Osteoblast (primary cell): ENCODE measurements around the gene SMARCB1. TPM values are rescaled to one million over a fixed set of nuclear protein-coding genes. Genes with fewer than 3 reads are reported as not detected.
A peak's percentile ranks its signal among the peaks of the same experiment; 100 is the strongest.

Source experiments
- DNase-seq: peaks from one replicate; pipeline ENCODE4 v3.0.0; 2011; ENCODE audit warnings: low spot score, mixed read lengths; ENCODE audit not compliant: insufficient read length; ENCODE audit errors: missing footprints
- H2AFZ ChIP-seq: 2 replicates; pipeline ENCODE4 v1.6.0; 2011; ENCODE audit warnings: mild to moderate bottlenecking, low read length
- H3K27ac ChIP-seq: 2 replicates; pipeline ENCODE4 v1.5.1; 2011; ENCODE audit warnings: mild to moderate bottlenecking, low read depth, low read length, moderate library complexity
- H3K27me3 ChIP-seq: 2 replicates; pipeline ENCODE4 v1.6.0; 2012; ENCODE audit warnings: mild to moderate bottlenecking, control low read depth, inconsistent platforms, low read length, moderate library complexity; ENCODE audit not compliant: insufficient read depth
- H3K36me3 ChIP-seq: 2 replicates; pipeline ENCODE4 v1.5.1; 2011; ENCODE audit warnings: mild to moderate bottlenecking, low read length, control low read depth, moderate library complexity; ENCODE audit not compliant: insufficient read depth
- H3K4me1 ChIP-seq: 2 replicates; pipeline ENCODE4 v1.5.1; 2011; ENCODE audit warnings: mild to moderate bottlenecking, low read length, control low read depth, moderate library complexity; ENCODE audit not compliant: insufficient read depth
- H3K4me2 ChIP-seq: 2 replicates; pipeline ENCODE4 v1.6.0; 2011; ENCODE audit warnings: mild to moderate bottlenecking, low read length; ENCODE audit not compliant: insufficient read depth
- H3K4me3 ChIP-seq: fragments of 200-600 bp; sonication (generic); 3 replicates; pipeline ENCODE4 v1.5.1; 2012; ENCODE audit warnings: mild to moderate bottlenecking, low read length, inconsistent platforms; ENCODE audit not compliant: insufficient read depth
- H3K79me2 ChIP-seq: 2 replicates; pipeline ENCODE4 v1.6.0; 2012; ENCODE audit warnings: mild to moderate bottlenecking, low read length, control low read depth, inconsistent platforms; ENCODE audit not compliant: insufficient read depth
- H3K9me3 ChIP-seq: 2 replicates; pipeline ENCODE4 v1.5.1; 2011; ENCODE audit warnings: low read depth, low read length, control low read depth
- H4K20me1 ChIP-seq: 2 replicates; pipeline ENCODE4 v1.6.0; 2012; ENCODE audit warnings: mild to moderate bottlenecking, low read length, control low read depth; ENCODE audit not compliant: insufficient read depth
- CTCF ChIP-seq: IDR thresholded peaks from 2 replicates; pipeline ENCODE4 v1.5.1; 2011; ENCODE audit warnings: mild to moderate bottlenecking, low read depth, low read length, moderate library complexity; ENCODE audit errors: extremely low read depth
- total RNA-seq: library from RNA; depleted of rRNA; stranded (reverse); fragments of >200 nt; gene quantifications from 2 replicates; pipeline ENCODE4 v1.2.3, GENCODE V29; 2012

The SMARCB1 gene
- total RNA-seq, 1 donor, result 49.2 TPM

GRCh38 chr22:23781065-23781464 lies 5.7 kb upstream of the SMARCB1 start:
- H2AFZ ChIP-seq, result peak overlapping the region; percentile 67
- H3K4me2 ChIP-seq, result no peak overlapping the region
- H3K4me1 ChIP-seq, result peaks cover 26% of the 10 kb centered on the region
- no peaks in the 10 kb centered on the region for H3K9me3 ChIP-seq
- no peak for TF ChIP-seq CTCF
- H3K36me3 ChIP-seq, result no peaks in the 10 kb centered on the region
- no peaks in the 10 kb centered on the region for H3K79me2 ChIP-seq
- H4K20me1 ChIP-seq, result no peaks in the 10 kb centered on the region
- DNase-seq, result no peak
- peak overlapping the region; percentile 29 for H3K27ac ChIP-seq
- H3K4me3 ChIP-seq, result no peak overlapping the region
- H3K27me3 ChIP-seq, result no peaks in the 10 kb centered on the region

- Histone ChIP-seq H3K4me3 (no peak overlapping the region), H3K27me3 (no peaks in the 10 kb centered on the region), H3K9me3 (no peaks in the 10 kb centered on the region), H2AFZ (peak overlapping the region; percentile 67), H3K27ac (peak overlapping the region; percentile 29), H3K4me2 (peak overlapping the region; percentile 14), H3K79me2 (no peaks in the 10 kb centered on the region), H4K20me1 (no peaks in the 10 kb centered on the region), H3K36me3 (no peaks in the 10 kb centered on the region), H3K4me1 (peaks cover 32% of the 10 kb centered on the region)
- DNase-seq, result peak; percentile 99
- TF ChIP-seq CTCF, result no peak
Observed at GRCh38 chr22:23781511-23782183, 5.1 kb upstream of the SMARCB1 start.

- no peak overlapping the region for H3K4me2 ChIP-seq
- H3K4me3 ChIP-seq, result no peak overlapping the region
- H3K79me2 ChIP-seq, result peaks cover 3% of the 10 kb centered on the region
- no peak for DNase-seq
- H3K36me3 ChIP-seq, result no peaks in the 10 kb centered on the region
- H2AFZ ChIP-seq, result no peak overlapping the region
- H3K27me3 ChIP-seq, result no peaks in the 10 kb centered on the region
- H3K27ac ChIP-seq, result no peak overlapping the region
- TF ChIP-seq CTCF, result no peak
- H4K20me1 ChIP-seq, result no peaks in the 10 kb centered on the region
- peaks cover 32% of the 10 kb centered on the region for H3K4me1 ChIP-seq
- no peaks in the 10 kb centered on the region for H3K9me3 ChIP-seq
Observed at GRCh38 chr22:23782252-23782651, 4.5 kb upstream of the SMARCB1 start.

GRCh38 chr22:23782703-23783102 lies 4.1 kb upstream of the SMARCB1 start:
- Histone ChIP-seq H3K36me3 (no peaks in the 10 kb centered on the region), H3K27ac (no peak overlapping the region), H3K9me3 (no peaks in the 10 kb centered on the region), H3K4me3 (no peak overlapping the region), H4K20me1 (peaks cover 4% of the 10 kb centered on the region), H3K4me2 (no peak overlapping the region), H3K27me3 (no peaks in the 10 kb centered on the region), H3K4me1 (peaks cover 32% of the 10 kb centered on the region), H3K79me2 (peaks cover 7% of the 10 kb centered on the region), H2AFZ (no peak overlapping the region)
- no peak for TF ChIP-seq CTCF
- DNase-seq, result peak; percentile 81
